ENCODE results near the gene PTAFR. TPM values are rescaled to one million over a fixed set of nuclear protein-coding genes. Genes with fewer than 3 reads are reported as not detected.

The PTAFR gene
- total RNA-seq: 1 to 10 TPM; 2.4 to 3.7 TPM
- long read RNA-seq, full-length matches to known transcripts: 1 of 5 reads
- long read RNA-seq, partial matches to known transcripts: 0 of 5 reads
- long read RNA-seq, other reads (novel, unspliced or antisense): 4 of 5 reads

GRCh38 chr1:28176492-28177470 is at the start of gene PTAFR:
PTAFR (minus strand) TSS chr1:28176690; CDS start chr1:28151021, 25,669 bp downstream.
- ATAC-seq: no peak
- DNase-seq: peak in 1 of 2 donors; percentile 37
- intact Hi-C loops (cut with DNase I, micrococcal nuclease): no loop called here

GRCh38 chr1:28213315-28213714 is 36.8 kb upstream of the PTAFR start:
- ATAC-seq (no peak), DNase-seq (no peak)
- intact Hi-C loops (cut with DNase I, micrococcal nuclease): no loop called here

- ATAC-seq: no peak
- intact Hi-C loops (cut with DNase I, micrococcal nuclease): loop anchor here in 1 of 2 donors (5.0 kb wide), 1 partner anchor 117 kb away; no protein-coding TSS in a partner anchor
- no peak for DNase-seq
These were observed 33.2 kb upstream of the PTAFR start for GRCh38 chr1:28209700-28210099.

GRCh38 chr1:28208818-28209441 is 32.4 kb upstream of the PTAFR start:
- DNase-seq: peak; percentile 45 to 73
- peak; percentile 97 for ATAC-seq
- intact Hi-C loops (cut with DNase I, micrococcal nuclease): loop anchor here in 1 of 2 donors (5.0 kb wide), 1 partner anchor 117 kb away; no protein-coding TSS in a partner anchor

- DNase-seq: no peak
- ATAC-seq: peak; percentile 53
- intact Hi-C loops (cut with DNase I, micrococcal nuclease): loop anchor here in 1 of 2 donors (5.0 kb wide), 1 partner anchor 113 kb away; no protein-coding TSS in a partner anchor
These were observed 28.8 kb upstream of the PTAFR start for GRCh38 chr1:28205243-28205642.

GRCh38 chr1:28200234-28200873 is 23.9 kb upstream of the PTAFR start:
- DNase-seq (no peak), ATAC-seq (no peak)
- intact Hi-C loops (cut with DNase I, micrococcal nuclease): no loop called here

- ATAC-seq (peak; percentile 93), DNase-seq (peak in 1 of 2 donors; percentile 32)
- intact Hi-C loops (cut with DNase I, micrococcal nuclease): no loop called here
These were observed 23.1 kb upstream of the PTAFR start for GRCh38 chr1:28199328-28200233.

GRCh38 chr1:28197682-28198415 is 21.4 kb upstream of the PTAFR start:
- DNase-seq (no peak), ATAC-seq (no peak)
- intact Hi-C loops (cut with DNase I, micrococcal nuclease): no loop called here

- no peak for ATAC-seq
- intact Hi-C loops (cut with DNase I, micrococcal nuclease): no loop called here
- DNase-seq: no peak
These were observed 19.8 kb upstream of the PTAFR start for GRCh38 chr1:28196330-28196729.

GRCh38 chr1:28195780-28196179 is 19.3 kb upstream of the PTAFR start:
- intact Hi-C loops (cut with DNase I, micrococcal nuclease): no loop called here
- DNase-seq: no peak
- no peak for ATAC-seq

- ATAC-seq (no peak), DNase-seq (no peak)
- intact Hi-C loops (cut with DNase I, micrococcal nuclease): no loop called here
These were observed 18.0 kb upstream of the PTAFR start for GRCh38 chr1:28194326-28195035.

- DNase-seq: no peak
- ATAC-seq: peak; percentile 43
- intact Hi-C loops (cut with DNase I, micrococcal nuclease): no loop called here
These were observed 17.2 kb upstream of the PTAFR start for GRCh38 chr1:28193701-28194161.

- intact Hi-C loops (cut with DNase I, micrococcal nuclease): no loop called here
- ATAC-seq: no peak
- no peak for DNase-seq
These were observed 14.6 kb upstream of the PTAFR start for GRCh38 chr1:28190996-28191645.

GRCh38 chr1:28190337-28190979 is 14.0 kb upstream of the PTAFR start:
- no peak for ATAC-seq
- no peak for DNase-seq
- intact Hi-C loops (cut with DNase I, micrococcal nuclease): no loop called here

- ATAC-seq (peak; percentile 56), DNase-seq (no peak)
- intact Hi-C loops (cut with DNase I, micrococcal nuclease): no loop called here
These were observed 8.6 kb upstream of the PTAFR start for GRCh38 chr1:28185071-28185470.
